GM18951 (cell line): ENCODE results near the gene MACROH2A1.

Source experiments
- POLR2A ChIP-seq: IDR thresholded peaks from 4 replicates; pipeline ENCODE4 v1.6.1; 2011; ENCODE audit warnings: mild to moderate bottlenecking; ENCODE audit not compliant: insufficient read length, insufficient read depth; ENCODE audit errors: extremely low read depth
- in situ Hi-C: fragments of 300-500 bp; cut with MboI; formaldehyde crosslinking; loops from one replicate; pipeline ENCODE4 v1.12.0; 2022; ENCODE audit warnings: low sequenced_read_pairs, mixed read lengths, inconsistent platforms; ENCODE audit not compliant: unreplicated experiment

Gene MACROH2A1

DNA sequence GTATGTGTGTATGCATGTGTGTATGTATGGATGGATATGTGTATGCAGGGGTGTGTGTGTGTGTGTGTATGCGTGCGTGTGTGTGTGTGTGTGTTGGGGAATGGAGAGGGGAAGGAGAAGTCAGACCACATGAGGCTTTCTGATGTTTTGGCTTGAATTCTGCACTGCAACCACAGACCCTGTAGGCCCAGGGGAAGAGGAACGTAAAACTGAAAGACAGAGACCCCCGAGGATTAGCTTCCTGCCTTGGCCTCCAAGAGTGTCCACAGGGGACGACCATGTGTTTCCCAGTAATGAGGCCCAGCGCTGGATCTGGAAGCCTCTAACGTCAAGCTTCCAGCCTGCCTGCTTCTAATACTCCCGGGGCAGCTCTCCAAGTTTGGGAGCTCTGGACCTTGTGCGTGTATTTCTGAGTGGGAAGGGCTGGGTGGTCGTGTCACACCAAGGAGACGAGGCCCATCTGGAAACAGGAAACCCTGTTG, 42.4 kb upstream of the MACROH2A1 start:
- no peak for TF ChIP-seq POLR2A
- in situ Hi-C loops, result no loop called here

DNA sequence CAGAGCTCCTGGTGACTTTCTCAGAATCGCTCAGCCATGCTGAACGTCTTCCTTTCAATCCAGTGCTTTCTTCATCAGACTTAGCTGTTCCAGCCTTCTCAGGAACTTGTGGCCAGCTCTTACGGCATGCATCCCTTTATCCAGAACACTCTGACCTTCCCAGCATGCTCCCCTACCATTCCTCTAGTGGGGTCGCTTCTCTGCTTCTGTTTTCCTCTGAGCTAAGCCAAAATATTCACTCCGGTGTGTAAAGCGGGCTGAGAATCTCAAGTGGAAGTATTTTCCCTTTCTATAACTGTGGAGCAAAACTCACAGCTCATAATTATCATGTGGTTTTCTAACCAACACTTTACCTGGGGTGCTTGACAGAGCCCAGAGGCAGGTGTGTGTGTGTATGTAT, 41.9 kb upstream of the MACROH2A1 start:
- in situ Hi-C loops, result no loop called here
- TF ChIP-seq POLR2A, result no peak

DNA sequence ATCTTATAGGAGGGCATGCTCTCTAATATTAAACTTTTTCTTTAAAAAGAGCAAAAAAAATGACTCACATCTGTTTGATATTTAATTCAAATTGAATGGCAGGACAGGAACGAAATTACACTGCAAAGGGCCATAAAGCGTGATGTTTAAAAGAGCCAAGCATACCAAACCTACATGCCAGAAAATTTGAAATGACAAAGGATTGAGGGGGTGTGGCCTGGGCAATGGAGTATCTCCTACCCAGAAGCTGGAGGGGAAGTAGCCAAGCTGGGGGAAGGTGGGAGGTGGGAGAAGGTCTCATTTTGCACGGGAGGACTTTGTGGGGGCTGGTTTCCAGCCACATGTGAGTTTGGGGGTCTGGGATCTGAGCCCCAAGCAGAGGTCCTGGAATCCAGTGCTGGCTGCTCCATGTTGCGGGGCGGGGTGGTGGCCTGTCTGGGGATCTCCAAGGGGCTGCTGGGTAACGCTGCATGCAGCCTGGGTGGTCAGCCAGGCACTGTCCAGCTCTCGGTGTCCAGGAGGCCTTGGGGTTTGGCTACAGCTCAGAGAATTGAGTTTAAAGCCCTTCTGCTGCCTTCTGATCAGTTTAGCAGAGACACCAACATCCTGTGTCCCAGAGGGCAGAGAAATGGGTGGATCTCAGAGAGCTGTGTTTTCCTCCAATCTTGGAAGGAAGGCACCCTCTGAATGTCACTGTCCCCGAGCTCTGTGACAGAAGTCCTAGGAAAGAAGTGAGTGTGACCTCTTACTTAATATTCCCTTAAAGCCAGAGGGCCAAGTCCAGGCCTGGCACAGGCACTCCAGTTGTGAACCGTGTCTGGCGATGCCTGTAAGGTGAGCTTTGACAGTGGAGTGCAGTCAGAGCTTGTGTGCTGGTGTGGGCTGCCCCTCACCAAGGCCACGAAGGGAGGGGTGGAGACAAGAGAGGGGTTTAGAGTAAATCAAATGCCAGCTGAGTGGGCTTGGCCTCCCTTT, 40.5 kb upstream of the MACROH2A1 start:
- in situ Hi-C loops, result no loop called here
- TF ChIP-seq POLR2A, result no peak

DNA sequence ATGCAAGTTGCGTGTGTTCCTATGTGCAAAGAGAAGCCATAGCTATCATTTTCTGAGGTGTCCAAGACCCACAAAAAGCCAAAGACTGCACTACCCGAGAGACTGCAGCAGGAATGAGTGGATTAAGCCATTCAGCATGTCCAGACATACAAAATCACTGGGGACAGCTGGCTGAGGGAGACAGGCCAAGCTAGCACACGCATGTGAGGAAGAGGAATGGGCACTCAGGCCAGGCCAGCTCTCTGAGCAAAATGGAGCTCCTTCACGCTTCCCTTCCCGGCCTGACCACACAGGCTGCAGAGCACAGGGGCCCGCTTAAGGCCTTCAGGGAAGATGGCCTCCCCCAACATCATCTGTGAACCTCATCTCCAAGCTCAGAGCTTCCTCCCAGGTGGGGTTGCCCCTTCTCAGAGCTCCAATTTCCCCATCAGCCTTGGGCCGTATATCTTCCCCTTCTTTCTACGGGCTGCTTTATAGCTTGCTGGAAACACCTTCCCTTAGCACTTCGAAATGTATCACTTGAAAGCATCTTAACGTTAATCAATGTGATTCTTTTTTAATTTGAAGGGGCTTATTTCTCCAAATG, 39.7 kb upstream of the MACROH2A1 start:
- in situ Hi-C loops, result no loop called here
- no peak for TF ChIP-seq POLR2A

DNA sequence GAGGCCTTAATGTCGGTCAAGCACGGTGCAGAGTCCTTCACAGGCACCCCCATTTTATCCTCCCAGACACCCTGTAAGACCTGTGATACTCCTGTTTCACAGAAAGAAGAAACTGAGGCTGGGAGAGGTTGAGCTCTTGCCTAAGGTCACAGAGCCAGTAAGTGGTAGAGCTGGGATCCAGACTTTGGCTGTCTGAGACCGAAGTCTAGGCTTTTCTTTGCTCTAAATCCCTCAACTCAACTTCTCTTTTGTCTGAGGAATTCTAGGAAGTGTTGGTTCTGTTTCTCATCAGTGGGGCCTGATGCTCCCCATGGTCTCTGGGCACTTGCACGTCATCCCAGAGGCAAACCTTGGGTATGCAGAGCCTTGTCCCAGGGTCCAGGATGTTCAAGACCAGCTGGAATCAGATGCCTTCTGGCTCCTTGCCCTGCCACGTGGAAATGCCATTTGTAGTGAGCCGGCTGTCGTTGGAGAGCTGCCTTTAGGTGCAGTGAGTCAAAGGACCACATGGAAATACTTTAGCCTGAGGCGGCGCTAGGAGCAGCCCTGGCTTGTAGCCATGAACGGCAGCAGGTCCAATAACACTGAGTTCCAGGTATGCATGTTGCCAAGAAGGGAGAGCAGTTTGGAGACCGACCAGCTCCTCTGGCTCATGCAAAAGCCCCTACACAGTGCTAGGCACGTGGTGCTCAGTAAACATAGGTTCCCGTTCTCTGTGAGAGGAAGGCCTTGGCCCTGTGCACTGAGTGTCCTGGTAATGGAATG, 38.9 kb upstream of the MACROH2A1 start:
- in situ Hi-C loops, result no loop called here
- TF ChIP-seq POLR2A, result no peak

DNA sequence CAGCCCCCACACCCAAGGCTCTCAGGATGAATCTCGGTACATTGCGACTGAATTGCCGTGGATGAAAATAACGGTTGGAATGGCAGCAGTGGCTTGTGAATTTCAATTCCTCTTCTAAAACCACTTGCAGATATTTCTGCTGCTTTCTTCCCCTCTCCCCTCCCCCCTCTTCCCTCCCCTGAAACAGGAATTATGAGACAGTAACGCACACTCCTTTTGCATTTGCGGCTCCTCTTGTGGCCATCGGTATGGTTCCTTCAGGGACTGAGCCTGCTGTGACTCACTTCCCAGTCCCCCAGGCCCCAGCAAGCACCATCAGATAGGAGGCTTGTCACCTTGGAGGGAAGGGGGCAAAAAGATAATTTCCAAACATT, 38.4 kb upstream of the MACROH2A1 start:
- in situ Hi-C loops, result no loop called here
- no peak for TF ChIP-seq POLR2A

DNA sequence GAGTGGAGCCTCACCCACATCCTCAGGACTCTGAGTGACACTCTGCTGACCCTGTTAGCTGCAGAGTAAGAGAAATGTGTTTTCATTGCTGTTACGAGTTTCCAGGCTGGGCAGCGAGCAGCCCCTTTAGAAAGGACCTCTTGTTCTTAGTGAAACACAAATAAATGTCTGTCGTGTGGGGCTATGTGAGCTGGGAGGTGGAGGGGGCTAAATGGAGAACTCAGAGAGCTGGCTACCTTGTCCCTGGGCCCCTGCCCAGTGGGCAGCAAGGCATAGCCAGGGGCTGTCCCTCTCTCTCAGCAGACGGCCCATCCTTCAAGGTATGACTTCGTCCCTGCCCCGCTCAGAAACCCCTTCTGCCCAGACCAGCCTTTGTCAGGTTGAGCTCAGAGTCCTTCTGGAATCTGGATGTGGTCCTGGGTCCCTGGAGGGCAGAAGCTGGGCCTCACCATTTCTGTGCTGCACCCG, 38.0 kb upstream of the MACROH2A1 start:
- TF ChIP-seq POLR2A, result no peak
- in situ Hi-C loops, result no loop called here

DNA sequence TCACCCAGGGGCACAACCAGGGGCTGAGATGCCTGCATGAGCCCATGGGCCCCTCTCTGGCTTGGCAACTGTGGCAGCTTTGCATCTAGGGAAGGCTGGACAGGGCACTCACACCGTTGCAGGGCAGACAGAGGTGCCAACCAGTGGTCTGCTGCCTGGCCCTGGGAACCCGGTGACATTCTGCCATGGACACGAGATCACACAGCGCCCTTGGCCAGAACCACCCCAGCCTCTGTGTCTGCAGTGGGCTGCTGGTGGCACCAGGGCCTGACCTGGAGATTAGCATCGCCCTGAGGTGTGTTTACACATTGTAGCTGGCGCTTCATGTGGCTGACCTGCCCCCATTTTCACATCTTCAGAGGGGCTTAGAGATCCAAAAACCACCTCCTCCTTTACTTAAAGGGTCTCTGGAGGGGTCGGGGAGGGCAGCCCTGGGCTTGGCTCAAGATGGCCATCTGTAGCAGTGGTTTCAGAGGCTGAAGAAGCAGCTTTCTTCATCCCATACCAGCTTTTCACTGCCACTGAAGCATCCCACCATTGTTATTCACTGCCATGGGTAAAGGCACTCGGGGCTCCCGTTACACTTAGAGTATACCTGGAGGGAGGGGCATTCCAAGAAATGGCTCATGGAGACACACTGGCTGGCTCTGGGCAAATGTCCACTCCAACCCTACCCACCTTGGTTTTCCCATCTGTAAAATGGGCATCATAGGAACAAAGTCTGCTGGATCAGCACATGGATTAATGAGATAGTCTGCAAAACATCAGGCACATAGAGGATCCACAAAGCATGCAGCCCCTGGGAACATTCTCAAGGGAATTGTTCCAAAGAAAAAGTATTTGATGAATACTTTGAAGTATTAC, 36.7 kb upstream of the MACROH2A1 start:
- no peak for TF ChIP-seq POLR2A
- in situ Hi-C loops, result no loop called here

DNA sequence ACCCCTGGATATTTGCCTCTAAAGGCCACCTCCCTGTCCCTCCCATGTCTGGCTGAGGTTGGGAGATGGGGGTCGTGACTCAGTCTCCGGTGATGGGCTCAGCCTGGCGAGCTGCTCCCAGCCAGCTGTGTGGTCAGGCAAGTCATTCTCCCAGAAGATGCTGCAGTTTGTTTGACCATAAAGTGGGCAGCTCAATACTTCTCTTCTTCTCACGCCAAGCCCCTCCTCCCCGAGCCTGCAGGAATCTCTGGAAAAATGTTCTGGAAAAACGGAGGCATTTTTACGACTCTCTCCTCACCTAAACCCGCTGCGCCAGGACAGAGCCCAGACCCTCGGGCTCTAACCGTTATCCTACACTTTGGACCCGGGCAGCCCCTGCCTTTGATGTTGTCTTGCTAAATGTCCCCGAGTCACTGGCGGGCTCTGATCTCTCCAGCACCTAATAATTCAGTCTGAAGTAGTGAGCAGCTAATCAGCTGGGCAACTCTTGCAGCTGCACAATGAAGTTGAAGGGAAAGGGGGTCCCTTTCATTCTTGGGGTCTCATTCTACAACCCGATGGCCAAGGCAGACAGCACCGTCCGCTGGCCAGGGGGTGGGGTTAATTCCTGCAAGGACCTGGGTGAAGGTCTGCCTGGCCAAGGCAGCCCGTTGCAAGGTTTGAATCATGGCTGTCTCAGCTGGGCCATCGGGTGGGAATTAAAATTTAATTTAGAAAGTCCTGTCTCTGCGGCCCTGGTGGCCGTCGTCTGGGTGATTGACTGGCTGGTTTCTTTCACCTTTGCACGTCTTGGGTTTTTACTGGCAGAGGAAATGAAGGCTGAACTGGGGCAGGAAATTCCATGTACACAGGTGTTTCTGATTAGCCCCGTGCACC, 35.8 kb upstream of the MACROH2A1 start:
- in situ Hi-C loops, result no loop called here

DNA sequence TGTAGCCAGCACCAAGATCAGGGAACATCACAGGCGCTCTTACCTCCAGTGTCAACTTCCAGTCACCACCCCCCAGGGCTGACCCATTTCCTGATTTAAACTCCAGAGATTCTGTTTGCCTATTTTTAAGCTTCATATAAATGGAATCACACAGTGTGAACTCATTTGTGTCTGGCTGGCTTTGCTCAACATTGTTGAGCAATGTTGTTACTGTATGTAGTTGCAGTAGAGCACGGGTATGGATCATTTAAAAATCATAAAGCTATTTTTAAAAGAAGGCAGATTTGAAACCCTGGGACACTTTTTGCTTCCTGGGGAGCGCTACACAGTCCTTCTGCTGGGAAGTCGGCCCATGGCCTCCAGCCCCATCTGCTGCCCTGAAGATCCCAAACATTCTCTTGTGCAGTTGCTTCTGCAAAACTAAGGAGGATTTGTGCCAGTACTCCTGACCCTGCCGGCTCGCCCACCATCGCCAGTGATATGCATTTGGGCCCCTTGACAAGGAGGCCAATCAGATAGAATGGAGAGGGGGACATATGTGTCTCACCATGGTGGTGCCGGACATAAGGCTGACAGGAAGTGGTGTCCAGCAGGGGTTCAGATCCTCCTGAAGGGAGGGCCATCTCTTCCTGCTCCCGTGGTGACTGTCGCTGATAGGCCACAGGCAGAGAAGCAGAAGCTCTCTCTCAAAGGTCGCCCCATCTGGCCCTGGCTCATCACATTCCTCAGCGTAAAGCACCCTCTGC, 34.8 kb upstream of the MACROH2A1 start:
- in situ Hi-C loops, result no loop called here
- no peak for TF ChIP-seq POLR2A

More for the DNA sequence above, 35.8 kb upstream of the MACROH2A1 start:
- no peak for TF ChIP-seq POLR2A

DNA sequence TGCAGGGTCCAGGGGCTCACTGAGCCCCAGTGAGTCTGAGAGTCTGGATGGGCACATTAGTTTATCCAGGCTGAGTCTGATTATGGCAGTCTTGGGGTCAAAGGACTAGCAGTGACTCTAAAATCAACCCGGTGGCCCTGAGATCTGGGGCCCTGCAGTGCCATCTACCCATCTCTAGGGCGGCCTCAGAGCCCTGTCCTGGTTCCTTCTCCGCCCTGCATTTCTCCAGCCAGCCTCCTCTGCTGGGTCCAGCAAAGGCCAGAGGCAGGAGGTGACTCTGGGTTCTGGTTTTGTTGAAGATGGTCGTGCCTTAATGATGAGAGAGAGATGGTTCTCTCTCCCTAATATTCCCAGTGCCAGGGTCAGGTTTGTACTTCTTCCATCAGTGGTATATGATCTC, 33.1 kb upstream of the MACROH2A1 start:
- TF ChIP-seq POLR2A, result no peak
- in situ Hi-C loops, result no loop called here
